GM19240 (cell line): ENCODE data around the gene DBNL.
"Not testable (repeated sequence)": the region's sequence is repeated elsewhere in the genome, so short reads cannot be mapped to it uniquely, and the experiment has no call there.

Experiments used
- DNase-seq: peaks from one replicate; pipeline ENCODE4 v3.0.0; 2011; ENCODE audit warnings: low spot score; ENCODE audit not compliant: insufficient read length

The DBNL gene

GRCh38 chr7:44044315-44045225 lies at the start of gene DBNL:
TSS of gene DBNL (plus strand) at chr7:44044702. CDS start at chr7:44044738, 36 bp downstream.
- peak; percentile 75 for DNase-seq

- DNase-seq = not testable (repeated sequence)
These were observed 47.0 kb upstream of the DBNL start, which contains the start of gene SPDYE1 for GRCh38 chr7:43997532-43997931. TSS of gene SPDYE1 (plus strand) at chr7:43997897. CDS start at chr7:43999950, 2,053 bp downstream.

GRCh38 chr7:44012081-44012480 lies 32.4 kb upstream of the DBNL start:
- DNase-seq = not testable (repeated sequence)

GRCh38 chr7:44015090-44015489 lies 29.4 kb upstream of the DBNL start:
- not testable (repeated sequence) for DNase-seq

GRCh38 chr7:44018857-44019807 lies 25.4 kb upstream of the DBNL start:
- DNase-seq = peak; percentile 95

GRCh38 chr7:44019825-44020224 lies 24.7 kb upstream of the DBNL start:
- not testable (repeated sequence) for DNase-seq

- DNase-seq = not testable (repeated sequence)
These were observed 22.4 kb upstream of the DBNL start for GRCh38 chr7:44022069-44022468.

- not testable (repeated sequence) for DNase-seq
These were observed 21.6 kb upstream of the DBNL start for GRCh38 chr7:44022796-44023467.

- not testable (repeated sequence) for DNase-seq
These were observed 15.1 kb upstream of the DBNL start for GRCh38 chr7:44029433-44029832.

GRCh38 chr7:44030029-44030428 lies 14.5 kb upstream of the DBNL start:
- DNase-seq = not testable (repeated sequence)

- DNase-seq = not testable (repeated sequence)
These were observed 13.2 kb upstream of the DBNL start for GRCh38 chr7:44031319-44031718.

- not testable (repeated sequence) for DNase-seq
These were observed 12.5 kb upstream of the DBNL start for GRCh38 chr7:44032031-44032430.

GRCh38 chr7:44033971-44034844 lies 10.3 kb upstream of the DBNL start:
- not testable (repeated sequence) for DNase-seq

- DNase-seq = not testable (repeated sequence)
These were observed 8.1 kb upstream of the DBNL start for GRCh38 chr7:44036364-44036763.

GRCh38 chr7:44037951-44038350 lies 6.6 kb upstream of the DBNL start:
- not testable (repeated sequence) for DNase-seq

- DNase-seq = not testable (repeated sequence)
These were observed 5.9 kb upstream of the DBNL start for GRCh38 chr7:44038553-44038952.

- not testable (repeated sequence) for DNase-seq
These were observed 5.4 kb upstream of the DBNL start for GRCh38 chr7:44038961-44039558.

- not testable (repeated sequence) for DNase-seq
These were observed 4.6 kb upstream of the DBNL start for GRCh38 chr7:44039800-44040492.

- not testable (repeated sequence) for DNase-seq
These were observed 4.0 kb upstream of the DBNL start for GRCh38 chr7:44040493-44040891.
